ENCODE data around the gene DHRS3.

DHRS3 gene

DNA sequence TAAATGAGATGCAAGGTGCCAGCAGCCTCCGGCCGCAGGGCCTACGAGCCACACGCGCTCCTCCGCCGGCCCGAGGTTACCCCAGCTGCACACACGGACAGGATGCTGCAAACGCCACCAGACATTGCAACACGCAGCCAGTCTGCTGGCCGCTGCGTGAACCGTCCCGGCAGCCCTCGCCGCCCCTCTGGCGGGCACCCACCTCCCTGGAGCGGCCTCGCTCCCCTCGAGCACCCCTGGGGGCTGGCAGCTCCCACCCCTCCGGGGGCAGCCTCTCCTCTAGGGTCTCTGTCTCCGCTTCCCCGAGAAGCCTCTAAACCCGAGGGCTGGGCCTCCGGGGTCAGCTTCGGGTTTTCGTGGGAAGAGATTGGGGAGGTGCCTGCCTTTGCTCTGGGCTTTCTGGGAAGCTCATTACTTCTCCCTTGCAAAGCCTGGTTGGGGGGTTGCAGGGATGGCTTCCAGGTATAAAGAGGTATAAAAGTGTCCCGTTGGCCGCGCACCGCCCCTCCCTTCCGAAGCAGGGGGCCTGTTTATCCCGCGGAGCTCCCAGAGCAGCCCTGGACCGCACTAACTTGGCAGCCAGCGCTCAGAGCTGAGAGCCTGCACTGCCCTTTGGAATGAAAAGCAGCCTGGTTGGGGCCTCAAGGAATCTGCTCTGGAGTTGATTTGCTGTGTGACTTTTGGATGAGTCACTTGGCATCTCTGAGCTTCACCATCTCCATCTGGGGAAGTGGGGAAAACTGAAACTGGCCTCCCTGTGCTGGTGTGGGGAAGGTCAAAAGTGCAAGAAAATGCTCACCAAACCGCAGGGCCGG, 21.8 kb downstream of the DHRS3 start:
- peak; percentile 81 for DNase-seq

DNA sequence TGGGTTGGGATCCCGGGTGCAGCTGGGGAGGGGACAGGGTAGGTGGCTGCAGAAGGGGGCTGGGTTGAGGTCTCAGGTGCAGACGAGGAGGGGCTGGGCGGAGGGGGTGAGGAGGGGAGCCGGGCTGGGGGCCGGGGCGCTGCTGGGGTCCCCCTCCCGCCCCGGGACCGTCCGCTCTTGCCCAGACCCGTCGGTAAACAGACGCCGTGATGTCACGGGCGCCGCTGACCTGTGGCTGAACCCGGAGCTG, 22.3 kb downstream of the DHRS3 start:
- DNase-seq = no peak

DNA sequence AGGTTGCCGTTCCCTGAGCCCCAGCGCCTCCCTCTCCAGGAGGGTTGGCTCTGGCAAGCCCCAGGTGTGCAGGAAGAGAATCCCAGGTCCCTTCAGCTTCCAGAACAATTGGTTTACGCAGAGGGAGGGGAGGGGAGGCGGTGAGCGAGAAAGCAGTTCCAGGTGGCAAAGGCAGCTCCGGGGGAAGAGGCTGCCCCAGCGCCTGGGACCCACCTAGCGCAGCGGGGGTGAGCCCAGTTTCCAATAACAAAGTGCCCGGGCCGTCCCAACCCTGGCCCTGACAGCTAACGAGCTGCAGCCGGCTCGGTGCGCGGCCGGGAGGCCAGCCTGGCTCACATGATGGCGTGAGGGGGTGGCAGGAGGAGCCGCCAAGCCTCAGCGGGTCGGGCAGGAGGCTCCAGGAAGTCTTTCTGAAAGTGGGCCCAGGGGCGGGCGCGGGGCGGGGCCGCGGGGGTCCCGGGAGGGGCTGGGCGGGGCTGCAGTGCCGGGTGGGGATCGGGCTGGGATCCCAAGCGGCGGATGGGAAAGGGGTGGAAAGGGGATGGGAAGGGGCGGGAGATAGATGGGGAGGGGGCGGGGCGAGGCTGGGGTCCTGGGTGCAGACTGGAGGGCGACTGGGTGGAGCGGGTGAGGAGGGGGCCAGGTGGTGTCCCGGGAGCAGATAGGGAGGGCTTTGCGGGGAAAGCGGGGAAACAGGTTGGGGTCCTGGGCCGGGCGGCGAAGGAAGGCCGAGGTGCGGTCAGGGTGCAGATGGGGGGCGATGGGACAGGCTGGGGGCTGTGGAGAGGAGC, 22.8 kb downstream of the DHRS3 start:
- no peak for DNase-seq

DNA sequence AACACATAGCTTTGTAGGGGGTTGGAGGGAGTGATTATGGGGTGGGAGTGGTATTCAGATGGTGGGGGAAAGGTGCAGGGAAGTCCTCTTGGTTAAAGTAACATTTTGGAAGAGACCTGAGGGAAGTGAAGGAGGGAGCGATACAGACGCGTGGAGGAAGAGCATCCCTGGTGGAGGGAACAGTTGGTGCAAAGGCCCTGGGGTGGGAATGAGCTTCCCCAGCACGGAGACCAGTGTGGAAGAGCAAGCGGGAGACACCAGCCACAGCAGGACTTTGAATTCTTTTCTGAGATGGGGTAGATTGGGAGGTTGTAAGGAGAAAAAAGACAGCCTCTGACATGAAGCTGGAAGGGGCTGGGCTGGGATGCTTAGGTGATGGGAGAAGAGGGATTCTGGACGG, 23.5 kb downstream of the DHRS3 start:
- DNase-seq = no peak

DNA sequence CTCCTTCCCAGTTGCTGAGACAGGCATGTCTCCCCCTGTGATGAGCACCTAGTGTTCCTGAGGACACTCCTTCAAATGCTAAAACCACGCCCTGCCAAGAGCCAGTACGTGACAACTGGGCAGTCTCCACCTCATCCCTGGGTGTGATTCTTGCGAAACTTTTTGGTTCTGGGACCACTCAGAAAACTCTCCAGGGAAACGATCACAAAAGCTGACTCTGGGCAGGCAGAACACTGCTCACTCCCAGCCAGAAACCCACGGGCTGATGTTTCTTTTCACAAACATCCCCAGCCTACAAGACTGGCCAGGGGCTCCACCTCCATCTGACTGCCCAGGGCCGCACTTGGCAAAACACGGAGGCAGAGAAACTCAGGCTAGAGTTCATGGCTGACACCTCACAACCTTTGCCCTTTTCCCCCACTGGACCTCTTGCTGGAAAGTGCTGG, 24.4 kb downstream of the DHRS3 start:
- DNase-seq = no peak

DNA sequence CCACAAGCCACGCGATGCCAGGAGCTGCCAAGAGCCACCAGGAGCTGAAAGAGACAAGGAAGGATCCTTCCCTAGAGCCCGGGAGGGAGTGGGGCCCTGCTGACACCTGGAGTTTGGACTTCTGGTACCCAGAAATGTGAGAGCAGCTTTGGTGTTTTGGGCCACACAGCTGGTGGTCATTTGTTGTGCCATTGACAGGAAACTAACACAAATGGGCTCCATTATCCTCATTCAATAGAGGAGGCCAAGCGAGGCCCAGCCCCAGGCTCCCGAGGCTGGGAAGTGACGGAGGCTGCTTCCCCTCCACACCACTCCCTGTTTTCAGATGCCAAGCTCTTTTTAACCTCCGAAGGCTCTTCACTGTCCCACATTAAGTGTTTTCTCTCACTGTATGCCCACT, 25.5 kb downstream of the DHRS3 start:
- no peak for DNase-seq

DNA sequence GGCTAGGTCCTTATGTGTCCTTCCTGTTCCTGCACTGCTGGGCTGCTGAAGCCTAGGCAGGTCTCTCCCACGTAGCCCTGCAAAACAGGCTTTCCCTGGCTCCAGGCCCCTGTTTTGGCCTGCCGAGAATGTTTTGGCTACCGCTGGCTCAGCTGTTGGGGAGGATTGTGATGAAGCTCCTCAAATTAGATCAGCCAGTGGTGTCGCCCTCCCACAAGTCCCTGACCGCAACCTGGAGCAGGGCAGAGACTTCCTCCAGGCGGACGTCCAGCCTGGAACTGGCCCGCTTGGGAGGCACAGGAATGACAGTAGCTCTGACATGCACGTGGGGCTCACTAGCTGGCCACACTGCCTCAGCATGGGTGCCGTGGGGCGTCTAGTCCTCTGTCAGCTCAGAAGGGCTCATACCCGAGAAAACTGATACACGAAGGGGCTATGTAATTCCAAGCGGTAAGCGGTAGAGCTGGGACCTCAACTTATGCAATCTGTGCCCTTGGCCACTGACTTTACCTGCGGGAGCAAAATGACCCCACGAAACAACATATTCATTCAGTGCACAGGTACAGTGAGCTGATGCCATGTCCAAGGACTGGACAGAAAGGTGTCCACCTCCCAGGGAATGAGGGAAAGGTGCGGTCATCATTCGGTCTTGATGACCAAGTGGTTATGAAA, 26.6 kb downstream of the DHRS3 start:
- DNase-seq = no peak

DNA sequence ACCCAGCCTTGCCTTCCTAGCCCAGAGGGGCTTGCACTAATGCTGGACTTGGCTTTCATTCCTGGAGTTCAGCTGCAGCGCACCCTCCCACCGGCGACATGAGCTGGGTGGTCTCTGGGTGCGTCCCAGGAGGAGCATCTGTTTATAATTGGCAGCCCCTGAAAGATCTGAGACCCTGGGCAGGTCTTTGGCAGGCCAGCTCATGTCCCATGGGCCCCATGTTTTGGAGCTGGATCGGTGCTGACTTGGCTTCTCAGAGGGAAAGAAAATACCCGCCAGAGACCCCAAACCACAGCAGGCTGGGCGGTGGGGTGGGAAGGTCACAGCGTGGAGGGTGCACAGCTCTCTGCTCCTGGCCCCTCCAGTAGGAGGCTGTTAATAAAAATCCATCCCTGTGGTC, 29.3 kb downstream of the DHRS3 start:
- DNase-seq = no peak

DNA sequence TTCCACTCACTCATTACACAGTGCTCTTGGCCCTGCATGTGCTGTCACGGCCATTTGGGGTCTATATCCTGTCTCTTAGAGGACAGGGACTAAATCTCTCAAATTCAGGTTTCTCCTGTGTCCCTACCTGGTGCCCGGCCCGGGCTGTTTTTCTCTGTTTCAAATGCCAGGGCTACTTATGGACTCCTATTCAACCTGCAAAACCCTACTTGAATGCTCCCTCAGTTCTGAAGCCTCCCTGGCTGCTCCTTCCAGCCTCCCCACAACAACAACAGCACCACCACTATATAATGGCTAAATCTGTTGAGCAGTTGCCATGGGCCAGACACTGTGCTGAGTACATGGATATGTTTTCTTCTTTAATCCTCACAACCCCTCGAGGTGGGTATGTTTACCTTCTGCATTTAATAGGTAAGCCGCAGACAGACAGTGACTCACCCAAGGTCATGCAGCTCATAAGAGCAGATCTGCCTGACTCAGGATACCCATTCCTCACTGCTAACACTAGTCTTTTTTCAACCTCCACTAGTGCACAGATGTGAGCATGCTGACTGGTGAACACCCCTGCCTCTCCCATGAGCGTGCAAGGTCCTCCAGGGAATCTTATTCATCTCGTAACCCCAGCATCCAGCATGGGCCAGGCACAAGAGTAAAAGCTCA, 29.9 kb downstream of the DHRS3 start:
- DNase-seq = no peak

DNA sequence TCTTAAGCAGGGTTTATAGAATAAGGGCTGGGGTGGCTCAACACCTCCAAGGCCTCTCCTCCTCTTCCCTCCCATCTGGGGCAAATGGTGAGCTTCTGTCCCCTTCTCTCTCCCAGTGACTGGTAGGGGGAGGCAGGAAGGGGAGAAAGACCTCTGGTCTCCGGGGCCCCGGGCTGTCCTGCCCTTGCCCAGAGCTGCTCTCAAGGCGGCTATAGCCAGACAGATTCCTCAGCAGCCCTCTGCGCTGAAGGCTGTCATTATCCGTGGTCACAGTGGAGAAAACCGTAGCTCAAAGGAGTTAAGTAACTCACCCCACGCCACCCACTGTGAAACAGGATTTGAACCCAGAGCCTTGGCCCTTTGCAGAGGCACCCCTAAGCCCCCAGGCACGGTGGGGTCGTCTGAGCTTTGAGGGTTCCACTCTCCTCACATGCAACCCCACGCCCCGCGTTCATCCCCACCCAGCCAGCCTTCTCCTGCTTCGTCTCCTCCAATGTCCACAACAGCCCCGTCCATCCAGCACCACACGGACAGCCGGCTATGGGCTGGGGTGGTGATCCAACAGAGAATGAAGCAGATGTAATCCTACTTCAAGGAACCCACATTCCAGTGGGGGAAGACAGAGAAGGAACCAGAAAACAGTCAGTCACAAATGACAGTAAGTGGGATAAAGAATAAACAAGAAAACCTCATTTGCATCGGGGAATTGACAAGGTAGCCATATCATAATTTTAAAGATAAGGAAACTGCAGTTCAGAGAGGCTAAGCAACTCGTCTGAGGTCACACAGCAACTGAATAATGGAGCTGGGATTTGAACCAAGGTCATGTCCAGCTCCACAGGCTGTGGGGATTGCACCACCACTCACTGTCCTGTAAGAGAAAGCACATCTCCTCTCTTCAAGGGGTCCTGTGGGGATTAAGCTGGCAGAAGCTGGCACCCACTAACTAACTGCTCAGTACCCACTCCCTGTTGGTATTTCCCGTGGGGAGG, 31.8 kb downstream of the DHRS3 start:
- DNase-seq = no peak

DNA sequence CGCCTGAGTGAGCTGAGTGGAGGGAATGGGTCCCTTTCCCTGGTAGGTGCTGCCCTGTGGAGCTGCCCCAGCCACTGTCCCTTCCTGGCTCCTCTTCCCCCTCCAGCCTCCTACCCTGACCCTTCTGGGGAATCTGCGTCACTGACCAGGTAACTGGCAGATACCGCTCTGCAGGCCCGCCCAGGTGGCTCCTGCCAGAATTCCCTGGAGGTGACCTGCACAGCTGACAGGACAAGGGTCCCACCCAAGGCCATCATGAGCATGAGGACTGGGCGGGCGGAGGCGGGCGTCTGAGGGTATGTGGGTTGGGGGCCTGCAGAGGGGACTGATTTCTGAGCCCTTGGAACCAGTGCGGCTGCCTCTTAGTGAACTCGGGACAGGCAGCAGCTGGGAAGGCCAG, 32.5 kb downstream of the DHRS3 start:
- no peak for DNase-seq

DNA sequence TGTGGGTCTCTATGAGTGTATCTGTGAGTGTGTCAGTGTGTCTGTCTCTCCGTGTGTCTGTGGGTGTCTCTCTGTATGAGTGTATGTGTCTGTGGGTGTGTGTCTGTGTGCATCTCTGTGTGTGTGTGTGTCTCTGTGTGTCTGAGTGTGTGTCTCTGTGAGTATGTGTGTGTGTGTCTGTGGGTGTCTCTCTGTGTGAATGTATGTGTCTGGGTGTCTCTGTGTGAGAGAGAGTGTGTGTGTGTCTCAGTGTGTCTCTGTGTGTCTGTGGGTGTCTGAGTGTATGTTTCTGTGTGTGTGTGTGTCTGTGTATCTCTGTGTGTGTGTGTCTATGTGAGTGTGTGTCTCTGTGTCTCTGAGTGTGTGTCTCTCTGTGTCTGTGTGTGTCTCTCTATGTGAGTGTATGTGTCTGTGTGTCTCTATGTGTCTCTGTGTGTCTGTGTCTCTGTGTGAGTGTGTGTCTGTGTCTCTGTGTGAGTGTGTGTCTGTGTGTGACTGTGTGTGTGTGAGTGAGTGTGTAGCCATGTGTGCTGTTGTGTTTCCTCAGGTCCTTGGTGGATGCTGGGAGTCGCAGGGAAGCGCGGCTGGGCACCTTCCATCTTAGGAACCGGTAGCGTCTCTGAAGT, 33.0 kb downstream of the DHRS3 start:
- DNase-seq = no peak

DNA sequence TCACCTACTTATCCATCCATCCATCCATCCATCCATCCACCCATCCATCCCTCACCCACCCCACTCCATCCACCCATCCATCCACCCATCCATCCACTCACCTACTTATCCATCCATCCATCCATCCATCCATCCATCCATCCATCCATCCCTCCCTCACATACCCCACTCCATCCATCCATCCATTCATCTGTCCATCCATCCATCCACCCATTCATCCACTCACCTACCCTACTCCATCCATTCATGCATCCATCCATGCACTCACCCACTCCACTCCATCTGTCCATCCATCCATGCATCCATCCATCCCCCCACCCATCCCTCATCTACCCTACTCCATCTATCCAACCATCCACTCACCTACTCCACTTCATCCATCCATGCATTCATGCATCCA, 34.5 kb downstream of the DHRS3 start:
- DNase-seq = no peak

DNA sequence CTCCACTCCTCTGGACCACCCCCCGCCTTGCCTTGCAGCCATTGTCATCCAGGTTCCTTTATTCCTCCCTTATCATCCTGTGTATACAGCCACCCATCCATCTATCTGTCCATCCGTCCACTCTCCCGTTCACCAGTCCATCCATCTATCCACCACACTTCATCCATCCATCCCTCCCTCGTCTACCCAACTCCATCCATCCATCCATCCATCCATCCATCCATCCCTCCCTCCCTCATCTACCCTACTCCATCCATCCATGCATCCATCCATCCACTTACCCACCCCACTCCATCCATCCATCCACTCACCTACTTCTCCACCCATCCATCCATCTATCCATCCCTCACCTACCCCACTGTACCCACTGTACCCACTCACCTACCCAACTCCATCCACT, 35.4 kb downstream of the DHRS3 start:
- DNase-seq = no peak

DNA sequence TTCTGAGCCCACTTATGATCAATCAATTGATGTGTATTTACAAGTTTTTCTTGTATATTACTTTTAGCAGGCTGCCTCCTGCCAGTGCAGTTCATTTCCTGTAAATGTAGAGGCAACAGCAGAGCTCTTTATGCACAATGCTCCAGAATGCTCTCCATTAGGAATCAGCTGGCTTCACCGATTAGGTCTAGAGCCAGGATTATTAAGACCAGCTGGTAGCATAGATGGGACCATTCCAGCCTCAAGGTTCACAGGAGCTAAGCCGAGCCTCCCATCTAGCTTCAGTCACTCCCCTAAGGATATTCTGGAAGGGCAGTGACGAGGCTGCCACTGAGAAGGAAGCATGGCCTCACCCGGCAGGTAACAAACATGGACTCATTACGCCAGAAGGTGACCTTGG, 36.8 kb downstream of the DHRS3 start:
- no peak for DNase-seq

DNA sequence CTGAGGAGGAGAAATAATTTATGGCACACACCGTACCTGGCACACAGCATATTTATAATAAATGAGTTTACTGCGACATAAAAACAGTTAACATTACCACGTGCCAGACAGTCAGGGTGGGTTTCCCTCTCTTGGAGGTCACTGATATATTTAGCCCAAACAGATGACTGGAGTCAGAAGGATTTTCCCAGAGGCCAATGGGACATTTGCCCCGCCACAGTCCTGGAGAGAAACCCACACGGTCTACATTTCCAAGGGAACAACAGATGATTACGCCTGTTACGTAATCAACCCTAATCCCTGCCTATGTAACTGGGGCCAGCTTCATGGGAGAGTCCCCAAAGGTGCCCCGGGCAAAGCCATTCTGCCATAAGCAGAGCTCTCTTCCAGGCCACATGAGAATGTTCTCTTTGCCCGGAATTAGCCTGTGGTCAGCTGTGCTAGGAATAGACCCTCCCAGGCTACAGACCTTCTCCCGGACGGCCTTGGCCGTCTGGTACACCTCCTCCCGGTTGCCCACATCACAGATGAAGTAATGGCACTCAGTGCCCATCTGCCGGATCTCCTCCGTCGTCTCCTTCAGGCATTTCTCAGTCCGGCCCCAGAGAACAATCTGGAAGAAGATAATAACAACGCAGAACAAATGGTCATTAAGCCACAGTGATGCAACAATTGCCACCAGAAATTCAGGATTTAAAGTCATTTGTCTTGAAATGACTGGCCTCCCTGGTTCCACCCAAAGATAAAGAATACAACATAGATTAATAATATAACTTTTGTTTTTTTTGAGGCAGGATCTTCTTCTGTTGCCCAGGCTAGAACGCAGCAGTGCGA, 37.7 kb downstream of the DHRS3 start:
- no peak for DNase-seq

DNA sequence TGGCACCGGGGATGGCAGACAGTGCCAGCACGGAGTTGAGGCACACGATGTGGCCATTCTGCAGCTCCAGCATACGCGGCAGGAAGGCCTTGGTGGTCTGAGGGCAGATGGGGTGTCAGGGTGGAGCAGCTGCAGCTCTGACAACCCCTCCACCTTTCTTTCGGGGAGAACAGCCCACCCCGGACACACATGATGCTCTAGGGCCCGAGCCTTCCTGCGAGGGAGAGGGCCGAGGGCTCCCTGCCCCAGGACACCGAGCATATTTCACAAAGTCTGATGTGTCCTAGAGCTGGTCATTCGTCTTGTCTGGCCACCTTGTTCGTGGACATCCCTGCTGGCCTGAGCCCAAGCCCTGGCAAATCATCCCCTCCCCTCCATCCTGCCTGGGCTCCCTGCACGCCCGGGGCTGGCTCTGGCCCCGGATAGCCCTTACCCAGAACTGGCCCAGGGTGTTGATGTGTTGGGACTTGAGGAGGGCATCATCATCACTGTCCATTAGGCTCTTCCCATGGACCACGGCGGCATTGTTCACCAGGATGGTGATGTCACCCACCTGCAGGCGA, 39.1 kb downstream of the DHRS3 start:
- no peak for DNase-seq

DNA sequence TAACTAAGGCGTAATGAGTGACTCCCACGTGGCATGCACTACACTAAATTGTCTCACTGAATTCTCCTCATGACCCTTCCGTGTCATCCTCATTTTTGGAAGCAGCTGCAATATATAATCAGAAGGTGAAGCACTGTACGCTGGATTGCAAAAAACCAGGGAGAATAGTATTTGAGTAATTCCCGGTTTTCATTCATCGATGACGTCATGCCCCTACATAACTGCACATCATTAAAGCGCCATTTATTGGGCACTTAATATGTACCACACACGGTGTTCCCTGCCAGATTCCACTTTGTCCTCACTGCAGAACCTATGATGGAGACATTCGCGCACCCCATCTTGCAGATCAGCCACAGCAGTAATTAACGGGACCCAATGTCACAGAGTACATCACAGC, 41.0 kb downstream of the DHRS3 start:
- no peak for DNase-seq

DNA sequence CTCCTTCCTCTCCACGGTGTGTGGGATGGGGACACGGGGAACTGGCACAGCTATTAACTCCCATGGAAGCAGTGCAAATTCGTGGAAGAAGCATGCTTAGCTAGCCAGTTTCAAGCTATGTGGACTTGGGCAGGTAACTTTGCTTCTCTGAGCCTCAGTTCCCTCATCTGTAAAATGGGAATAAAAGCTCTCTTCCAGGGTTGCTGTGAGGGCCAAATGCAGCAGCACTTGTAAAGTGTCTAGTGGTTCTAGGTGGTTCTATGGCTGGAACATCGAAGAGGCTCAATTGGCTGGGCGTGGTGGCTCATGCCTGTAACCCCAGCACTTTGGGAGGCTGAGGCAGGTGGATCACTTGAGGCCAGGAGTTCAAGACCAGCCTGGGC, 43.3 kb downstream of the DHRS3 start:
- no peak for DNase-seq

DNA sequence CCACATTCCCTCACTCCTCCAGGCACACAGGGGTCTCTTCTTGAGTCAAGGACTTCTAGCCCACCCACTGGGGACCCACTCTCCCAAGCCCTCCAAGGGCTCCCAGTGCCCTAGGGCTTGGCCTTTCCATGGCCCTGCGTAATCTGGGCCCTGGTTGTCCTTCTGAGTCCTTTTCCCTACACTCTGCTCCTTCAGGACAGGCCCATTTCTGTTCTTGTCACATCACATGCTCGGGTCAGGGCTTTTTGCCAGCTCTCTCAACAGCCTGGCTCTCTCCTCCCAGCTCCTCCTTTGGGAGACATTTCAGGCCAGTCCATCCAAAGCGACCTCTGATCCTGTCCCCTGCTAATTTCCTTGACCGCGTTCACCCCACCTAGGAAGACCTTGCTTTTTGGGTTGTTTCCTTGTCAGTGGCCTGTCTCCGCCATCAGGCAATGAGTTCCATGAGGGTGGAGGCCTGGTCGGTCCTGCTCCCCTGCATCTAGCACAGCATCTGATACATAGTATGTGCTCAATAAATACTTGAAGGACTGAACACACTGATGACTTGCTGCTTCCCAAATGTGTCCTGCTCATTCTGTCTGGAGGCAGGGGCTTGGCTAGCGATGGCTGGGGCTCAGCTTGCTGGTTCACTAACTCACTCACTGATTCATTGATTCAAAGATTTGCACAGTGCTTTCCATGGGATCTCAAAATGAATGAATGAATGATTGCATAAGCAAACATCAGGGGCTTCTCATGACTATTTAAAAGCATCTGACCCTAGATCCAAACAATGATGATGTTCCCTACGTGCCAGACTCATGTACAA, 44.8 kb downstream of the DHRS3 start:
- no peak for DNase-seq

All from amniotic stem cell (primary cell).